Measurements from ENCODE around the gene TMBIM6.
A peak's percentile ranks its signal among the peaks of the same experiment; 100 is the strongest.
"Not testable (repeated sequence)": the region's sequence is repeated elsewhere in the genome, so short reads cannot be mapped to it uniquely, and the experiment has no call there.

Gene TMBIM6

GRCh38 chr12:49703647-49704137 lies 37.7 kb upstream of the TMBIM6 start:
- H3K36me3 ChIP-seq (ENCODE audit: insufficient read depth, low read length), result no peaks in the 10 kb centered on the region
- TF ChIP-seq EZH2 (IDR thresholded peaks at IDR 0.05) (no peak), POLR2AphosphoS5 (IDR thresholded peaks at IDR 0.05; ENCODE audit: borderline replicate concordance, low read depth, low read length) (no peak), FOXP2 (optimal IDR thresholded peaks at IDR 0.05; ENCODE audit: control extremely low read depth, extremely low read length, insufficient read depth) (no peak)
- H3K9ac ChIP-seq (ENCODE audit: insufficient read length), result no peak overlapping the region
- DNase-seq (ENCODE audit: low read depth, low spot score), result no peak
- no peaks in the 10 kb centered on the region for H3K9me3 ChIP-seq (ENCODE audit: low read depth, low read length)
- H3K4me3 ChIP-seq, result no peak overlapping the region
- no peak overlapping the region for H3K27ac ChIP-seq

DNA sequence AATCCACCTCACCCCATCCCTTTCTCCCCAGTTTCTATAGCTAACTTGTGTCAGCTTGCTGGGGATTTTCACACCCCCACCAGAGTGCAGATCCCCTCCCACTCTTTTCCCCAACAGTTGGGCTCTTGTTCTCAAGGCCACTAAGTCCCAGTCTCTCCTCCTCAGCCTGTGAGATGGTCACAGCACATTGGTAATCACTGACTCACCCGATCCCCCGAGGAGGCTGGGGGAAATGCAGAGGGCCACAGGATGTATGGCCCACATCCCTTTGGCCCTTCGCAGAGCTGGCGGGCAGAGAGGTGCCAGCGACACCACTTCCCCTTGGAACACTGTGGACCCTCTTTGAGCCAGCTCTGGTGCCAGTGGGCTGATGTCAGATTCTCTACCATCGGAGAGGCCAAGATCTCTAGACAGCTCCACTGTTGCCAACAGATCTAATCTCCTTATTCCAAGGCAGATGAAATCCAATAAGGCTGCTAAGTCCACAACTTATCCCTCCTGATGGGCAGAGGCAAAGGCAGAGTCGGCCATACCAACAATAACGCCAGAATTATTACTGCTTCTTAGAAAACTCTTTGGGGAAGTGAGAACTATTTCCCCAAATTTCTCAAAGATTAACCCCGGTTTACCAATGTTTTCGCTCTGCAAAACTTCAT lies 35.8 kb upstream of the TMBIM6 start:
- TF ChIP-seq FOXP2 (optimal IDR thresholded peaks at IDR 0.05; ENCODE audit: control extremely low read depth, extremely low read length, insufficient read depth) (no peak), POLR2AphosphoS5 (IDR thresholded peaks at IDR 0.05; ENCODE audit: borderline replicate concordance, low read depth, low read length) (no peak), EZH2 (IDR thresholded peaks at IDR 0.05) (no peak)
- Histone ChIP-seq H3K4me3 (peak overlapping the region; percentile 93), H3K9ac (ENCODE audit: insufficient read length) (peak overlapping the region; percentile 60), H3K36me3 (ENCODE audit: insufficient read depth, low read length) (no peaks in the 10 kb centered on the region), H3K27ac (no peak overlapping the region), H3K9me3 (ENCODE audit: low read depth, low read length) (no peaks in the 10 kb centered on the region)
- DNase-seq (ENCODE audit: low read depth, low spot score), result no peak

- Histone ChIP-seq H3K36me3 (ENCODE audit: insufficient read depth, low read length) (no peaks in the 10 kb centered on the region), H3K9ac (ENCODE audit: insufficient read length) (peak overlapping the region; percentile 60), H3K27ac (peak overlapping the region; percentile 38; the same call in 1 of the 2 replicates), H3K9me3 (ENCODE audit: low read depth, low read length) (no peaks in the 10 kb centered on the region), H3K4me3 (peak overlapping the region; percentile 93)
- DNase-seq (ENCODE audit: low read depth, low spot score), result no peak
- TF ChIP-seq EZH2 (IDR thresholded peaks at IDR 0.05) (no peak), FOXP2 (optimal IDR thresholded peaks at IDR 0.05; ENCODE audit: control extremely low read depth, extremely low read length, insufficient read depth) (no peak), POLR2AphosphoS5 (IDR thresholded peaks at IDR 0.05; ENCODE audit: borderline replicate concordance, low read depth, low read length) (no peak)
Measured at GRCh38 chr12:49706351-49707127, 34.8 kb upstream of the TMBIM6 start.

- peak within 1 kb of the TSS; percentile 93 for H3K4me3 ChIP-seq
- H3K27ac ChIP-seq, result peak within 1 kb of the TSS; percentile 38; the same call in 1 of the 2 replicates
- no peaks in the 10 kb centered on the region for H3K36me3 ChIP-seq (ENCODE audit: insufficient read depth, low read length)
- peak within 1 kb of the TSS; percentile 60 for H3K9ac ChIP-seq (ENCODE audit: insufficient read length)
- no peaks in the 10 kb centered on the region for H3K9me3 ChIP-seq (ENCODE audit: low read depth, low read length)
- DNase-seq (ENCODE audit: low read depth, low spot score), result no peak
- TF ChIP-seq FOXP2 (optimal IDR thresholded peaks at IDR 0.05; ENCODE audit: control extremely low read depth, extremely low read length, insufficient read depth), result no peak
- no peak for TF ChIP-seq EZH2 (IDR thresholded peaks at IDR 0.05)
- peak; percentile 49; the same call in 1 of the 2 replicates for TF ChIP-seq POLR2AphosphoS5 (IDR thresholded peaks at IDR 0.05; ENCODE audit: borderline replicate concordance, low read depth, low read length)
Measured at GRCh38 chr12:49707128-49707811, 34.1 kb upstream of the TMBIM6 start, which contains the start of gene FMNL3. FMNL3 (minus strand) TSS chr12:49707405; CDS start chr12:49707180, 225 bp downstream.

GRCh38 chr12:49707812-49708147 lies 33.6 kb upstream of the TMBIM6 start:
- H3K4me3 ChIP-seq, result peak overlapping the region; percentile 21; the same call in 1 of the 2 replicates
- H3K9ac ChIP-seq (ENCODE audit: insufficient read length), result no peak overlapping the region
- no peak for DNase-seq (ENCODE audit: low read depth, low spot score)
- no peak for TF ChIP-seq FOXP2 (optimal IDR thresholded peaks at IDR 0.05; ENCODE audit: control extremely low read depth, extremely low read length, insufficient read depth)
- TF ChIP-seq POLR2AphosphoS5 (IDR thresholded peaks at IDR 0.05; ENCODE audit: borderline replicate concordance, low read depth, low read length), result no peak
- TF ChIP-seq EZH2 (IDR thresholded peaks at IDR 0.05), result no peak
- H3K27ac ChIP-seq, result no peak overlapping the region
- H3K36me3 ChIP-seq (ENCODE audit: insufficient read depth, low read length), result no peaks in the 10 kb centered on the region
- no peaks in the 10 kb centered on the region for H3K9me3 ChIP-seq (ENCODE audit: low read depth, low read length)

GRCh38 chr12:49708851-49709250 lies 32.5 kb upstream of the TMBIM6 start:
- no peak for DNase-seq (ENCODE audit: low read depth, low spot score)
- Histone ChIP-seq H3K9ac (ENCODE audit: insufficient read length) (no peak overlapping the region), H3K27ac (no peak overlapping the region), H3K9me3 (ENCODE audit: low read depth, low read length) (no peaks in the 10 kb centered on the region), H3K4me3 (no peak overlapping the region), H3K36me3 (ENCODE audit: insufficient read depth, low read length) (no peaks in the 10 kb centered on the region)
- TF ChIP-seq POLR2AphosphoS5 (IDR thresholded peaks at IDR 0.05; ENCODE audit: borderline replicate concordance, low read depth, low read length), result no peak
- no peak for TF ChIP-seq EZH2 (IDR thresholded peaks at IDR 0.05)

DNA sequence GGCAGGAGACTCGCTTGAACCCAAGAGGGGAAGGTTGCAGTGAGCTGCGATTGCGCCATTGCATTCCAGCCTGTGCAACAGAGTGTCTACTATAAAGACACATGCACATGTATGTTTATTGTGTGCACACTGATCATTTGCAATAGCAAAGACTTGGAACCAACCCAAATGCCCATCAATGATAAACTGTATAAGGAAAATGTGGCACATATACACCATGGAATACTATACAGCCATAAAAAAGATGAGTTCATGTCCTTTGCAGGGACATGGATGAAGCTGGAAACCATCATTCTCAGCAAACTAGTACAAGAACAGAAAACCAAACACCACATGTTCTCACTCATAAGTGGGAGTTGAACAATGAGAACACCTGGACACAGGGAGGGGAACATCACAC lies 27.4 kb upstream of the TMBIM6 start:
- H3K9me3 ChIP-seq (ENCODE audit: low read depth, low read length); DNase-seq (ENCODE audit: low read depth, low spot score); H3K4me3 ChIP-seq; H3K27ac ChIP-seq; H3K9ac ChIP-seq (ENCODE audit: insufficient read length); H3K36me3 ChIP-seq (ENCODE audit: insufficient read depth, low read length): not testable (repeated sequence)

GRCh38 chr12:49716553-49716952 lies 24.8 kb upstream of the TMBIM6 start:
- H3K36me3 ChIP-seq (ENCODE audit: insufficient read depth, low read length), result no peaks in the 10 kb centered on the region
- H3K27ac ChIP-seq, result no peak overlapping the region
- H3K9ac ChIP-seq (ENCODE audit: insufficient read length), result no peak overlapping the region
- no peaks in the 10 kb centered on the region for H3K9me3 ChIP-seq (ENCODE audit: low read depth, low read length)
- no peak for DNase-seq (ENCODE audit: low read depth, low spot score)
- H3K4me3 ChIP-seq, result no peak overlapping the region
- TF ChIP-seq FOXP2 (optimal IDR thresholded peaks at IDR 0.05; ENCODE audit: control extremely low read depth, extremely low read length, insufficient read depth) (no peak), POLR2AphosphoS5 (IDR thresholded peaks at IDR 0.05; ENCODE audit: borderline replicate concordance, low read depth, low read length) (no peak), EZH2 (IDR thresholded peaks at IDR 0.05) (no peak)

DNA sequence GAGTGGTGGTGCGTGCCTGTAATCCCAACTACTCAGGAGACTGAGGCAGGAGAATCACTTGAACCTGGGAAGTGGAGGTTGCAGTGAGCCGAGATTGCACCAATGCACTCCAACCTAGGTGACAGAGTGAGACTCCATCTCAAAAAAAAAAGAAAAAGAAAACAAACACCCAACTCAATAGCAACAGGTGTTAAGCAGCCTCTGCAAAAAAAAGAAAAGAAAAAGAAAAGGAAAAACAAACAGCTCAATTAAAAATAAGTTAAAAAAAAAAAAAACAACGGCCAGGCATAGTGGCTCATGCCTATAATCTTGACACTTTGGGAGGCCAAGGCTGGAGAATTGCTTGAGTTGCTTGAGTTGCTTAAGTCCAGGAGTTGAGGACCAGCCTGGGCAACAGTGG lies 23.6 kb upstream of the TMBIM6 start:
- H3K9me3 ChIP-seq (ENCODE audit: low read depth, low read length); H3K9ac ChIP-seq (ENCODE audit: insufficient read length); H3K36me3 ChIP-seq (ENCODE audit: insufficient read depth, low read length); H3K27ac ChIP-seq; DNase-seq (ENCODE audit: low read depth, low spot score); H3K4me3 ChIP-seq: not testable (repeated sequence)
